IMR-90 (cell line): ENCODE measurements around the gene SOX3. TPM values are rescaled to one million over a fixed set of nuclear protein-coding genes. Genes with fewer than 3 reads are reported as not detected.

Experiments
- ATAC-seq: fragments of 200-7000 bp; cut with Tn5 transposase; 2 replicates; pipeline ENCODE4 v1.9.1; 2020; ENCODE audit warnings: low read depth, mild to moderate bottlenecking, moderate library complexity
- BruUV-seq: library from RNA; stranded (reverse); fragments of 400-500 nt; replicated peaks from 2 replicates; lab custom pipeline; 2021; lab: Mats Ljungman, UMichigan
- CTCF ChIA-PET: fragments of 300-600 bp; formaldehyde crosslinking; extraction: SDS; loops from one replicate; lab custom pipeline; 2021; ENCODE audit warnings: antibody characterized with exemption; lab: Yijun Ruan, JAX
- POLR2A ChIA-PET: fragments of 300-600 bp; sonication (Branson Sonifier 250); formaldehyde crosslinking; loops from one replicate; lab custom pipeline; 2022; ENCODE audit warnings: antibody characterized with exemption; ENCODE audit not compliant: unreplicated experiment; lab: Charles Lee
- DNase-seq: peaks from one replicate; pipeline ENCODE4 v3.0.0; 2013
- H2AFZ ChIP-seq: replicated peaks from 2 replicates; pipeline ENCODE3; 2013; ENCODE audit warnings: low read length, mild to moderate bottlenecking; ENCODE audit not compliant: poor library complexity
- H2AK5ac ChIP-seq: 2 replicates; pipeline ENCODE4 v1.6.1; 2013; ENCODE audit warnings: low read depth, low read length, inconsistent platforms
- H2AK9ac ChIP-seq: replicated peaks from 2 replicates; pipeline ENCODE3; 2013; ENCODE audit warnings: mild to moderate bottlenecking, low read depth, low read length, moderate library complexity; ENCODE audit not compliant: poor library complexity
- H2BK120ac ChIP-seq: 2 replicates; pipeline ENCODE4 v1.6.1; 2013; ENCODE audit warnings: low read depth, low read length, inconsistent platforms
- H2BK15ac ChIP-seq: 3 replicates; pipeline ENCODE4 v1.6.1; 2013; ENCODE audit warnings: low read depth, low read length, inconsistent platforms
- H2BK20ac ChIP-seq: 2 replicates; pipeline ENCODE4 v1.6.1; 2013; ENCODE audit warnings: low read depth, mild to moderate bottlenecking, inconsistent platforms, low read length, moderate library complexity
- H2BK5ac ChIP-seq: 2 replicates; pipeline ENCODE4 v1.6.1; 2013; ENCODE audit warnings: mild to moderate bottlenecking, low read depth, low read length, inconsistent platforms; ENCODE audit not compliant: poor library complexity, severe bottlenecking
- H3K14ac ChIP-seq: replicated peaks from 2 replicates; pipeline ENCODE4 v1.6.1; 2013; ENCODE audit warnings: low read depth, low read length, inconsistent platforms
- H3K18ac ChIP-seq: 2 replicates; pipeline ENCODE4 v1.6.1; 2013; ENCODE audit warnings: low read depth, low read length, control low read depth
- H3K23ac ChIP-seq: 2 replicates; pipeline ENCODE4 v1.6.1; 2013; ENCODE audit warnings: low read depth, low read length, inconsistent platforms
- H3K27ac ChIP-seq: 2 replicates; pipeline ENCODE4 v1.5.1; 2013; ENCODE audit warnings: mild to moderate bottlenecking, control low read depth, low read length; ENCODE audit not compliant: insufficient read depth
- H3K27me3 ChIP-seq: 2 replicates; pipeline ENCODE4 v1.6.1; 2013; ENCODE audit warnings: low read length; ENCODE audit not compliant: control insufficient read depth, insufficient read depth
- H3K36me3 ChIP-seq: 2 replicates; pipeline ENCODE4 v1.6.1; 2013; ENCODE audit warnings: low read length, mixed read lengths; ENCODE audit not compliant: control insufficient read depth, insufficient read depth
- H3K4ac ChIP-seq: 2 replicates; pipeline ENCODE4 v1.6.1; 2013; ENCODE audit warnings: low read depth, low read length, inconsistent platforms
- H3K4me1 ChIP-seq: 2 replicates; pipeline ENCODE4 v1.6.1; 2013; ENCODE audit warnings: low read length, mixed read lengths; ENCODE audit not compliant: control insufficient read depth, insufficient read depth
- H3K4me2 ChIP-seq: 2 replicates; pipeline ENCODE4 v1.6.1; 2013; ENCODE audit warnings: low read depth, mild to moderate bottlenecking, control low read depth, low read length, moderate library complexity
- H3K4me3 ChIP-seq: 2 replicates; pipeline ENCODE4 v1.5.1; 2013; ENCODE audit warnings: low read depth, mild to moderate bottlenecking, control low read depth, low read length, moderate library complexity; ENCODE audit not compliant: insufficient read depth
- H3K56ac ChIP-seq: 2 replicates; pipeline ENCODE4 v1.6.1; 2013; ENCODE audit warnings: low read length, inconsistent platforms; ENCODE audit not compliant: insufficient read depth; ENCODE audit errors: extremely low read depth
- H3K79me1 ChIP-seq, 2 experiments: 2 replicates each; pipeline ENCODE4 v1.6.1; 2013; ENCODE audit warnings: low read length in 2 of 2, inconsistent platforms in 1 of 2, low read depth in 1 of 2
- H3K9ac ChIP-seq: 2 replicates; pipeline ENCODE4 v1.6.1; 2013; ENCODE audit warnings: low read depth, low read length, control low read depth
- H3K9me1 ChIP-seq: 2 replicates; pipeline ENCODE4 v1.6.1; 2013; ENCODE audit warnings: low read length, inconsistent platforms; ENCODE audit not compliant: insufficient read depth
- H3K9me3 ChIP-seq: 2 replicates; pipeline ENCODE4 v1.6.1; 2013; ENCODE audit warnings: low read length; ENCODE audit not compliant: control insufficient read depth, insufficient read depth
- H4K20me1 ChIP-seq: 2 replicates; pipeline ENCODE4 v1.6.1; 2013; ENCODE audit warnings: low read length, inconsistent platforms; ENCODE audit not compliant: insufficient read depth
- H4K5ac ChIP-seq: 2 replicates; pipeline ENCODE4 v1.6.1; 2013; ENCODE audit warnings: mild to moderate bottlenecking, low read depth, low read length, control low read depth
- H4K8ac ChIP-seq, 2 experiments: 2 replicates each; pipeline ENCODE4 v1.6.1; 2013; ENCODE audit warnings: low read depth in 2 of 2, low read length in 2 of 2, control low read depth in 1 of 2, inconsistent platforms in 1 of 2
- H4K91ac ChIP-seq: 2 replicates; pipeline ENCODE4 v1.6.1; 2013; ENCODE audit warnings: low read depth, low read length, inconsistent platforms; ENCODE audit not compliant: insufficient read depth
- BHLHE40 ChIP-seq: fragments of 150-350 bp; IDR thresholded peaks from 2 replicates; pipeline ENCODE4 v1.6.1; 2016; ENCODE audit warnings: mild to moderate bottlenecking, low read depth, low read length
- CEBPB ChIP-seq: IDR thresholded peaks from 2 replicates; pipeline ENCODE4 v1.6.1; 2012; ENCODE audit warnings: low read depth, low read length, improper control_type of control experiment
- CHD1 ChIP-seq: IDR thresholded peaks from 2 replicates; pipeline ENCODE4 v1.6.1; 2012; ENCODE audit warnings: low read depth, low read length, improper control_type of control experiment
- FOS ChIP-seq: fragments of 150-350 bp; IDR thresholded peaks from 2 replicates; pipeline ENCODE4 v1.6.1; 2016; ENCODE audit warnings: low read depth, low read length
- MAZ ChIP-seq: IDR thresholded peaks from 2 replicates; pipeline ENCODE4 v1.6.1; 2012; ENCODE audit warnings: low read depth, mild to moderate bottlenecking, low read length, improper control_type of control experiment, moderate library complexity, borderline replicate concordance
- MXI1 ChIP-seq: IDR thresholded peaks from 2 replicates; pipeline ENCODE4 v1.6.1; 2012; ENCODE audit warnings: low read depth, mild to moderate bottlenecking, low read length, moderate library complexity, borderline replicate concordance
- NFE2L2 ChIP-seq: fragments of 150-350 bp; IDR thresholded peaks from 2 replicates; pipeline ENCODE4 v1.6.1; 2016; ENCODE audit warnings: low read depth, mild to moderate bottlenecking, low read length
- RAD21 ChIP-seq: IDR thresholded peaks from 2 replicates; pipeline ENCODE4 v1.6.1; 2012; ENCODE audit warnings: low read length, improper control_type of control experiment
- RCOR1 ChIP-seq: IDR thresholded peaks from 2 replicates; pipeline ENCODE4 v1.6.1; 2012; ENCODE audit warnings: mild to moderate bottlenecking, low read length, improper control_type of control experiment; ENCODE audit not compliant: insufficient replicate concordance
- RFX5 ChIP-seq: IDR thresholded peaks from 2 replicates; pipeline ENCODE4 v1.8.0; 2012; ENCODE audit warnings: low read depth, mild to moderate bottlenecking, low read length, moderate library complexity
- SMC3 ChIP-seq: fragments of 150-350 bp; IDR thresholded peaks from 2 replicates; pipeline ENCODE4 v1.6.1; 2016; ENCODE audit warnings: low read depth, mild to moderate bottlenecking, antibody characterized with exemption, low read length, moderate library complexity
- WGBS, 2 experiments: methylation state at CpG; one replicate each; pipeline versions ENCODE4 v1.1.5 to v1.1.7; 2013; ENCODE audit warnings: missing lambda C conversion rate in 2 of 2; ENCODE audit not compliant: insufficient read length in 1 of 2; ENCODE audit errors: extremely low coverage in 2 of 2; 5-methylcytosine and 5-hydroxymethylcytosine counted together
- dilution Hi-C: fragments of 300-500 bp; cut with HindIII; formaldehyde crosslinking; loops from one replicate; pipeline ENCODE4 v1.14.3; 2018; ENCODE audit warnings: low sequenced_read_pairs; ENCODE audit not compliant: unreplicated experiment
- in situ Hi-C: fragments of 300-500 bp; cut with MboI; formaldehyde crosslinking; loops from 3 replicates; pipeline ENCODE4 v1.14.3; 2019; ENCODE audit warnings: low sequenced_read_pairs, inconsistent platforms, mixed read lengths
- intact Hi-C: fragments of 100-400 bp; cut with micrococcal nuclease; formaldehyde crosslinking; loops from 2 replicates; pipeline ENCODE4 v1.10.0; 2022
- polyA plus RNA-seq, 3 experiments: library from polyadenylated mRNA; depleted of rRNA; stranded (reverse); fragments of >200 nt; gene quantifications; 2 replicates each; pipeline ENCODE4 v1.2.3, GENCODE V29; 2012; ENCODE audit warnings: low replicate concordance in 1 of 3
- total RNA-seq: library from RNA; depleted of rRNA; stranded (reverse); fragments of >200 nt; gene quantifications from 2 replicates; pipeline ENCODE4 v1.2.3, GENCODE V29; 2012
- TF ChIP-seq, protein P1 (sequence below): conservative IDR thresholded peaks from 2 replicates; pipeline ENCODE4 v1.5.1; 2012; ENCODE audit warnings: mild to moderate bottlenecking, low read depth, low read length, improper control_type of control experiment
- TF ChIP-seq, protein P2 (sequence below): fragments of 150-350 bp; IDR thresholded peaks from 2 replicates; pipeline ENCODE4 v1.6.1; 2017; ENCODE audit warnings: mild to moderate bottlenecking, antibody characterized with exemption, low read length, low read depth
- TF ChIP-seq, protein P3 (sequence below): fragments of 150-350 bp; IDR thresholded peaks from 2 replicates; pipeline ENCODE4 v1.6.1; 2016; ENCODE audit warnings: low read depth, mild to moderate bottlenecking, low read length, moderate library complexity, borderline replicate concordance

The SOX3 gene
- total and polyA plus RNA-seq, 2 of the 4 experiments (the other 2 are of a cell fraction), result 0.03 TPM; not detected in 1

DNA sequence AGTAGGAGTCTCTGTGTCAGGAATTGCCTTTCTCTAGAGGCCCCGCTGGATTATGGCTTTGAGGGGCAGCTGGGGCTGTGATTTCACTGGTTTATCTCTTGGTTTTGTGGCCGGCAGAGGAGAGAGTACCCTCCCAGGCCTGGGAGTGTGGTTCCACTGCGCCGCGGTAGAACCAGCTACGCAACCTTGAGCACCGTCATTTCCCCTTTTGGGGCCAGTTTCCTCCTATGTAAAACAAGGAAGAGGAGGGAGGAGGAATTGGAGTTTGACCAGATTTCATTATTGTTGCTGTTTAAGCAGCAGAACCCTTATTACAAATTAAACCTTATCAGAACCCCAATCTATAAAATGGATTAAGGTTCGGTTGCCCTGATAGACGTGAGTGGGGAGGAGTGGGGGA, 4.4 kb downstream of the SOX3 start:
- dilution Hi-C loops, result no loop called here
- in situ Hi-C loops, result no loop called here
- BruUV-seq, result no TSS peak
- H3K4ac ChIP-seq, result no peak overlapping the region
- H2BK15ac ChIP-seq, result no peak overlapping the region
- H3K4me3 ChIP-seq, result no peak overlapping the region
- H4K5ac ChIP-seq, result no peak overlapping the region
- H3K27ac ChIP-seq, result no peak overlapping the region
- ATAC-seq, result no peak
- no peak overlapping the region for H2AK5ac ChIP-seq
- no peak overlapping the region for H2AFZ ChIP-seq
- peaks cover 46% of the 10 kb centered on the region for H3K27me3 ChIP-seq
- H3K56ac ChIP-seq, result no peak overlapping the region
- H3K23ac ChIP-seq, result no peak overlapping the region
- H2BK5ac ChIP-seq, result no peak overlapping the region
- H4K20me1 ChIP-seq, result no peaks in the 10 kb centered on the region
- H3K9ac ChIP-seq, result no peak overlapping the region
- no peak overlapping the region for H4K8ac ChIP-seq
- H2BK120ac ChIP-seq, result no peak overlapping the region
- intact Hi-C loops, result loop anchor here (10.0 kb wide), 1 partner anchor 446 kb away; no protein-coding TSS in a partner anchor
- TF ChIP-seq BHLHE40 (no peak), RAD21 (no peak), CEBPB (no peak), NFE2L2 (no peak), MAZ (no peak), MXI1 (no peak), FOS (no peak), SMC3 (no peak), CHD1 (no peak), RCOR1 (no peak), RFX5 (no peak)
- TF ChIP-seq, protein P1, sequence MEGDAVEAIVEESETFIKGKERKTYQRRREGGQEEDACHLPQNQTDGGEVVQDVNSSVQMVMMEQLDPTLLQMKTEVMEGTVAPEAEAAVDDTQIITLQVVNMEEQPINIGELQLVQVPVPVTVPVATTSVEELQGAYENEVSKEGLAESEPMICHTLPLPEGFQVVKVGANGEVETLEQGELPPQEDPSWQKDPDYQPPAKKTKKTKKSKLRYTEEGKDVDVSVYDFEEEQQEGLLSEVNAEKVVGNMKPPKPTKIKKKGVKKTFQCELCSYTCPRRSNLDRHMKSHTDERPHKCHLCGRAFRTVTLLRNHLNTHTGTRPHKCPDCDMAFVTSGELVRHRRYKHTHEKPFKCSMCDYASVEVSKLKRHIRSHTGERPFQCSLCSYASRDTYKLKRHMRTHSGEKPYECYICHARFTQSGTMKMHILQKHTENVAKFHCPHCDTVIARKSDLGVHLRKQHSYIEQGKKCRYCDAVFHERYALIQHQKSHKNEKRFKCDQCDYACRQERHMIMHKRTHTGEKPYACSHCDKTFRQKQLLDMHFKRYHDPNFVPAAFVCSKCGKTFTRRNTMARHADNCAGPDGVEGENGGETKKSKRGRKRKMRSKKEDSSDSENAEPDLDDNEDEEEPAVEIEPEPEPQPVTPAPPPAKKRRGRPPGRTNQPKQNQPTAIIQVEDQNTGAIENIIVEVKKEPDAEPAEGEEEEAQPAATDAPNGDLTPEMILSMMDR, result no peak
- TF ChIP-seq, protein P2, sequence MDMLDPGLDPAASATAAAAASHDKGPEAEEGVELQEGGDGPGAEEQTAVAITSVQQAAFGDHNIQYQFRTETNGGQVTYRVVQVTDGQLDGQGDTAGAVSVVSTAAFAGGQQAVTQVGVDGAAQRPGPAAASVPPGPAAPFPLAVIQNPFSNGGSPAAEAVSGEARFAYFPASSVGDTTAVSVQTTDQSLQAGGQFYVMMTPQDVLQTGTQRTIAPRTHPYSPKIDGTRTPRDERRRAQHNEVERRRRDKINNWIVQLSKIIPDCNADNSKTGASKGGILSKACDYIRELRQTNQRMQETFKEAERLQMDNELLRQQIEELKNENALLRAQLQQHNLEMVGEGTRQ, result no peak
- TF ChIP-seq, protein P3, sequence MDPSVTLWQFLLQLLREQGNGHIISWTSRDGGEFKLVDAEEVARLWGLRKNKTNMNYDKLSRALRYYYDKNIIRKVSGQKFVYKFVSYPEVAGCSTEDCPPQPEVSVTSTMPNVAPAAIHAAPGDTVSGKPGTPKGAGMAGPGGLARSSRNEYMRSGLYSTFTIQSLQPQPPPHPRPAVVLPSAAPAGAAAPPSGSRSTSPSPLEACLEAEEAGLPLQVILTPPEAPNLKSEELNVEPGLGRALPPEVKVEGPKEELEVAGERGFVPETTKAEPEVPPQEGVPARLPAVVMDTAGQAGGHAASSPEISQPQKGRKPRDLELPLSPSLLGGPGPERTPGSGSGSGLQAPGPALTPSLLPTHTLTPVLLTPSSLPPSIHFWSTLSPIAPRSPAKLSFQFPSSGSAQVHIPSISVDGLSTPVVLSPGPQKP, result no peak
- H3K9me3 ChIP-seq, result peaks cover 7% of the 10 kb centered on the region; the same call in 1 of the 2 replicates
- H2AK9ac ChIP-seq, result no peak overlapping the region
- POLR2A ChIA-PET, result no interaction called here
- H3K14ac ChIP-seq, result no peak overlapping the region
- no peak for DNase-seq
- no peak overlapping the region for H4K91ac ChIP-seq
- no peak overlapping the region for H3K4me2 ChIP-seq
- no peaks in the 10 kb centered on the region for H3K79me1 ChIP-seq
- WGBS, 2 experiments, result no CpG with 5 or more reads among the region's 9 CpGs
- CTCF ChIA-PET, result no interaction called here
- no peaks in the 10 kb centered on the region for H3K9me1 ChIP-seq
- H3K36me3 ChIP-seq, result no peaks in the 10 kb centered on the region
- no peaks in the 10 kb centered on the region for H3K4me1 ChIP-seq
- H3K18ac ChIP-seq, result no peak overlapping the region
- no peak overlapping the region for H2BK20ac ChIP-seq
